ENCODE results near the gene SYT9. TPM values are rescaled to one million over a fixed set of nuclear protein-coding genes. Genes with fewer than 3 reads are reported as not detected.

The SYT9 gene
- polyA plus RNA-seq, 1 of the 3 experiments (the other 2 are of a cell fraction), result 0.10 TPM

- H3K4me2 ChIP-seq, result no peak overlapping the region
- H2AFZ ChIP-seq (ENCODE audit: low read depth), result no peak overlapping the region
- ChIA-PET CTCF (no interaction called here), POLR2A (no interaction called here)
- H3K27ac ChIP-seq (ENCODE audit: low read depth in 2 of 2, low read length in 1 of 2), result no peak overlapping the region
- H3K9me2 ChIP-seq, result no peaks in the 10 kb centered on the region
- H3K4me3 ChIP-seq (ENCODE audit: low read depth in 2 of 2, low read length in 1 of 2), result no peak overlapping the region; a peak in 1 of 4 replicates
- H3K9me3 ChIP-seq, result no peaks in the 10 kb centered on the region
- no peaks in the 10 kb centered on the region for H3K27me3 ChIP-seq (ENCODE audit: insufficient read depth)
- no peaks in the 10 kb centered on the region for H3K36me3 ChIP-seq (replicated peaks in 1 of 2; ENCODE audit: control insufficient read depth in 1 of 2, insufficient read depth in 2 of 2, low read length in 1 of 2)
- no peak for DNase-seq
- H3F3A ChIP-seq (replicated peaks; ENCODE audit: insufficient read depth), result no peaks in the 10 kb centered on the region
- H3K9ac ChIP-seq, result no peak overlapping the region
- 7% methylated on average over 2 of the region's 2 CpGs for WGBS (ENCODE audit: low lambda C conversion rate)
- H3K79me2 ChIP-seq (ENCODE audit: insufficient read depth), result no peaks in the 10 kb centered on the region
- no peak for TF ChIP-seq FOSL2 (IDR thresholded peaks at IDR 0.05; ENCODE audit: borderline replicate concordance, low read depth)
- TF ChIP-seq JUND (IDR thresholded peaks at IDR 0.05), result no peak
- no peak for TF ChIP-seq FOXJ3 (CRISPR knock-in tag; IDR thresholded peaks at IDR 0.05)
- TF ChIP-seq POLR2AphosphoS5 (IDR thresholded peaks at IDR 0.05; ENCODE audit: low read depth, low read length), result no peak
- TF ChIP-seq NRF1 (IDR thresholded peaks at IDR 0.05; ENCODE audit: low read depth, low read length), result no peak
- no peak for TF ChIP-seq MXI1 (IDR thresholded peaks at IDR 0.05; ENCODE audit: low read depth, low read length)
- no peak for TF ChIP-seq CHD2 (IDR thresholded peaks at IDR 0.05; ENCODE audit: low read length, partially characterized antibody)
- TF ChIP-seq MAX (IDR thresholded peaks at IDR 0.05; ENCODE audit: low read depth), result no peak
- TF ChIP-seq USF2 (IDR thresholded peaks at IDR 0.05; ENCODE audit: borderline replicate concordance, low read depth, low read length), result no peak
- no peak for TF ChIP-seq SMC3 (IDR thresholded peaks at IDR 0.05; ENCODE audit: low read depth, low read length)
- no peak for TF ChIP-seq RAD21 (IDR thresholded peaks at IDR 0.05; ENCODE audit: low read length)
- TF ChIP-seq RFX5 (IDR thresholded peaks at IDR 0.05; ENCODE audit: low read length), result no peak
- no peak for TF ChIP-seq RCOR1 (IDR thresholded peaks at IDR 0.05; ENCODE audit: low read length)
- TF ChIP-seq, protein P1, sequence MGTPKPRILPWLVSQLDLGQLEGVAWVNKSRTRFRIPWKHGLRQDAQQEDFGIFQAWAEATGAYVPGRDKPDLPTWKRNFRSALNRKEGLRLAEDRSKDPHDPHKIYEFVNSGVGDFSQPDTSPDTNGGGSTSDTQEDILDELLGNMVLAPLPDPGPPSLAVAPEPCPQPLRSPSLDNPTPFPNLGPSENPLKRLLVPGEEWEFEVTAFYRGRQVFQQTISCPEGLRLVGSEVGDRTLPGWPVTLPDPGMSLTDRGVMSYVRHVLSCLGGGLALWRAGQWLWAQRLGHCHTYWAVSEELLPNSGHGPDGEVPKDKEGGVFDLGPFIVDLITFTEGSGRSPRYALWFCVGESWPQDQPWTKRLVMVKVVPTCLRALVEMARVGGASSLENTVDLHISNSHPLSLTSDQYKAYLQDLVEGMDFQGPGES (IDR thresholded peaks at IDR 0.05; ENCODE audit: low read depth, low read length), result no peak
- TF ChIP-seq, protein P2, sequence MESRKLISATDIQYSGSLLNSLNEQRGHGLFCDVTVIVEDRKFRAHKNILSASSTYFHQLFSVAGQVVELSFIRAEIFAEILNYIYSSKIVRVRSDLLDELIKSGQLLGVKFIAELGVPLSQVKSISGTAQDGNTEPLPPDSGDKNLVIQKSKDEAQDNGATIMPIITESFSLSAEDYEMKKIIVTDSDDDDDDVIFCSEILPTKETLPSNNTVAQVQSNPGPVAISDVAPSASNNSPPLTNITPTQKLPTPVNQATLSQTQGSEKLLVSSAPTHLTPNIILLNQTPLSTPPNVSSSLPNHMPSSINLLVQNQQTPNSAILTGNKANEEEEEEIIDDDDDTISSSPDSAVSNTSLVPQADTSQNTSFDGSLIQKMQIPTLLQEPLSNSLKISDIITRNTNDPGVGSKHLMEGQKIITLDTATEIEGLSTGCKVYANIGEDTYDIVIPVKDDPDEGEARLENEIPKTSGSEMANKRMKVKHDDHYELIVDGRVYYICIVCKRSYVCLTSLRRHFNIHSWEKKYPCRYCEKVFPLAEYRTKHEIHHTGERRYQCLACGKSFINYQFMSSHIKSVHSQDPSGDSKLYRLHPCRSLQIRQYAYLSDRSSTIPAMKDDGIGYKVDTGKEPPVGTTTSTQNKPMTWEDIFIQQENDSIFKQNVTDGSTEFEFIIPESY (IDR thresholded peaks at IDR 0.05; ENCODE audit: borderline replicate concordance, low read depth), result no peak
- TF ChIP-seq RXRA (IDR thresholded peaks at IDR 0.05; ENCODE audit: borderline replicate concordance, low read depth), result no peak
- no peaks in the 10 kb centered on the region for H4K20me1 ChIP-seq (ENCODE audit: insufficient read depth)
- no peaks in the 10 kb centered on the region for H3K4me1 ChIP-seq (ENCODE audit: control insufficient read depth in 1 of 2, insufficient read depth in 2 of 2, low read depth in 1 of 2, low read length in 1 of 2)
Observed at GRCh38 chr11:7307836-7308235, 56.1 kb downstream of the SYT9 start.
